Endothelial cell of umbilical vein (primary cell): ENCODE data around the gene TNFAIP8. TPM values are rescaled to one million over a fixed set of nuclear protein-coding genes. Genes with fewer than 3 reads are reported as not detected.

Experiments
- BruUV-seq: library from RNA; stranded (reverse); fragments of 400-500 nt; replicated peaks from 2 replicates; lab custom pipeline; 2021; lab: Mats Ljungman, UMichigan
- CTCF ChIA-PET: fragments of 300-600, 350-600 bp; sonication (Branson Sonifier 250); formaldehyde crosslinking; loops from one replicate; lab custom pipeline; 2021; ENCODE audit warnings: antibody characterized with exemption, inconsistent platforms; lab: Charles Lee
- POLR2A ChIA-PET: fragments of 300-600, 350-600 bp; sonication (Branson Sonifier 250); formaldehyde crosslinking; loops from one replicate; lab custom pipeline; 2021; ENCODE audit warnings: antibody characterized with exemption, inconsistent platforms; lab: Charles Lee
- DNase-seq: peaks from one replicate; pipeline ENCODE4 v3.0.0-alpha.2; 2011; ENCODE audit warnings: low read depth, low spot score
- FAIRE-seq: peaks from 2 replicates; lab custom pipeline; 2011; peaks lifted over from hg19 to GRCh38; lab: Jason Lieb, UNC
- H2AFZ ChIP-seq: 2 replicates; pipeline ENCODE4 v1.6.0; 2012; ENCODE audit warnings: low read depth, low read length, control low read depth, inconsistent platforms
- H3K27ac ChIP-seq: 2 replicates; pipeline ENCODE4 v1.5.1; 2011; ENCODE audit warnings: low read depth, mild to moderate bottlenecking, control low read depth, low read length, moderate library complexity; ENCODE audit not compliant: insufficient read depth
- H3K27me3 ChIP-seq, 2 experiments: 2 replicates each; pipeline versions ENCODE4 v1.6.0 to v1.6.1; 2011; ENCODE audit warnings: low read length in 2 of 2, mixed read lengths in 1 of 2; ENCODE audit not compliant: control insufficient read depth in 2 of 2, insufficient read depth in 2 of 2
- H3K36me3 ChIP-seq, 2 experiments: 2 replicates in 1 of 2; 3 replicates in 1 of 2; pipeline ENCODE4 v1.5.1; 2011; ENCODE audit warnings: low read length in 2 of 2, mild to moderate bottlenecking in 1 of 2, moderate library complexity in 1 of 2; ENCODE audit not compliant: control insufficient read depth in 2 of 2, insufficient read depth in 2 of 2; ENCODE audit errors: extremely low read depth in 1 of 2
- H3K4me1 ChIP-seq: 3 replicates; pipeline ENCODE4 v1.5.1; 2011; ENCODE audit warnings: mild to moderate bottlenecking, low read length; ENCODE audit not compliant: control insufficient read depth, insufficient read depth; ENCODE audit errors: extremely low read depth
- H3K4me2 ChIP-seq: 2 replicates; pipeline ENCODE4 v1.6.1; 2011; ENCODE audit warnings: low read length, control low read depth, mixed read lengths; ENCODE audit not compliant: insufficient read depth
- H3K4me3 ChIP-seq, 3 experiments: fragments of 200-600 bp in 1 of 3; sonication (generic), shearing (Covaris generic) in 1 of 3; replicated peaks in 1 of 3; 2 replicates each; pipeline ENCODE4 v1.5.1; 2011 to 2016; ENCODE audit warnings: control low read depth in 3 of 3, low read length in 3 of 3, mild to moderate bottlenecking in 2 of 3, inconsistent platforms in 1 of 3, low read depth in 1 of 3, moderate library complexity in 1 of 3; ENCODE audit not compliant: insufficient read depth in 1 of 3
- H3K79me2 ChIP-seq: 2 replicates; pipeline ENCODE4 v1.6.0; 2012; ENCODE audit warnings: low read length, inconsistent platforms; ENCODE audit not compliant: control insufficient read depth, insufficient read depth
- H3K9ac ChIP-seq: replicated peaks from 2 replicates; pipeline ENCODE3; 2011; ENCODE audit warnings: low read length, control low read depth; ENCODE audit not compliant: insufficient read depth; ENCODE audit errors: extremely low read depth
- H3K9me1 ChIP-seq: replicated peaks from 3 replicates; pipeline ENCODE4 v1.6.0; 2011; ENCODE audit warnings: mild to moderate bottlenecking, low read length; ENCODE audit not compliant: control insufficient read depth, insufficient read depth; ENCODE audit errors: extremely low read depth
- H3K9me3 ChIP-seq: replicated peaks from 2 replicates; pipeline ENCODE4 v1.5.1; 2012; ENCODE audit warnings: low read length, inconsistent platforms; ENCODE audit not compliant: control insufficient read depth, insufficient read depth
- H4K20me1 ChIP-seq: replicated peaks from 2 replicates; pipeline ENCODE3; 2011; ENCODE audit warnings: mild to moderate bottlenecking, low read length; ENCODE audit not compliant: control insufficient read depth, insufficient read depth; ENCODE audit errors: extremely low read depth
- CTCF ChIP-seq, 2 donors: IDR thresholded peaks; 1 replicate in 1 of 2; 2 replicates in 1 of 2; pipeline ENCODE4 v1.5.1; 2011; ENCODE audit warnings: low read length in 2 of 2, mild to moderate bottlenecking in 2 of 2, moderate library complexity in 2 of 2, control low read depth in 1 of 2, inconsistent platforms in 1 of 2, low read depth in 1 of 2; ENCODE audit not compliant: insufficient read depth in 1 of 2; ENCODE audit errors: extremely low read depth in 1 of 2
- EZH2 ChIP-seq: IDR thresholded peaks from 2 replicates; pipeline ENCODE4 v1.6.1; 2012; ENCODE audit warnings: borderline replicate concordance, low read depth, mild to moderate bottlenecking, moderate library complexity, low read length, inconsistent platforms; ENCODE audit not compliant: severe bottlenecking
- FOS ChIP-seq: IDR thresholded peaks from 2 replicates; pipeline ENCODE4 v1.6.1; 2011; ENCODE audit warnings: mild to moderate bottlenecking, low read length, moderate library complexity, borderline replicate concordance; ENCODE audit not compliant: insufficient read depth
- GATA2 ChIP-seq: IDR thresholded peaks from 2 replicates; pipeline ENCODE4 v1.7.0; 2011; ENCODE audit warnings: low read depth, mild to moderate bottlenecking, moderate library complexity, mixed read lengths, low read length; ENCODE audit not compliant: insufficient read length, insufficient read depth
- JUN ChIP-seq: IDR thresholded peaks from 2 replicates; pipeline ENCODE4 v1.6.1; 2011; ENCODE audit warnings: borderline replicate concordance, low read depth; ENCODE audit not compliant: insufficient read length, insufficient read depth
- POLR2A ChIP-seq: IDR thresholded peaks from 2 replicates; pipeline ENCODE4 v1.6.1; 2012; ENCODE audit warnings: low read depth, mild to moderate bottlenecking, control low read depth, low read length
- dilution Hi-C: fragments of 300-500 bp; cut with MboI; formaldehyde crosslinking; loops from one replicate; pipeline ENCODE4 v1.15.0; 2019; ENCODE audit warnings: low sequenced_read_pairs; ENCODE audit not compliant: extremely low pct_ligation_motif_present
- intact Hi-C: fragments of 100-400 bp; cut with micrococcal nuclease; formaldehyde crosslinking; loops from one replicate; pipeline ENCODE4 v1.10.0; 2022
- polyA plus RNA-seq, 4 experiments: library from polyadenylated mRNA; depleted of rRNA in 3 of 4; stranded (reverse) in 3 of 4; unstranded in 1 of 4; fragments of >200 nt; gene quantifications; 2 replicates each; pipeline versions ENCODE4 v1.2.1 to v1.2.3, GENCODE V29; 2011 to 2012; ENCODE audit warnings: missing spikeins in 1 of 4
- total RNA-seq: library from RNA; stranded (reverse); gene quantifications from 2 replicates; pipeline ENCODE4 v1.2.3, GENCODE V29; 2021

Gene TNFAIP8
- total and polyA plus RNA-seq, 2 donors (not counting 3 experiments of a cell fraction or from before 2014, with no cell fraction given) = 4.7 to 7.4 TPM

GRCh38 chr5:119388619-119389190 is 32.9 kb downstream of the TNFAIP8 start:
- H4K20me1 ChIP-seq = no peaks in the 10 kb centered on the region
- no peaks in the 10 kb centered on the region for H3K36me3 ChIP-seq
- H3K4me3 ChIP-seq = no peak overlapping the region
- H3K79me2 ChIP-seq = no peaks in the 10 kb centered on the region
- no peak overlapping the region for H3K27ac ChIP-seq
- no peak overlapping the region for H3K4me2 ChIP-seq
- dilution Hi-C loops = no loop called here
- BruUV-seq = no TSS peak
- no peak overlapping the region for H2AFZ ChIP-seq
- no peak for DNase-seq
- TF ChIP-seq POLR2A (no peak), CTCF (IDR thresholded peaks at IDR 0.05; ENCODE audit: extremely low read depth in 1 of 2, insufficient read depth in 1 of 2, low read depth in 1 of 2, low read length in 2 of 2) (no peak)
- no peak for FAIRE-seq
- intact Hi-C loops = no loop called here
- H3K9me1 ChIP-seq = no peaks in the 10 kb centered on the region
- CTCF ChIA-PET = no interaction called here
- peaks cover 17% of the 10 kb centered on the region for H3K4me1 ChIP-seq
- no peaks in the 10 kb centered on the region for H3K9me3 ChIP-seq
- H3K9ac ChIP-seq = no peak overlapping the region
- POLR2A ChIA-PET = no interaction called here
- H3K27me3 ChIP-seq = no peaks in the 10 kb centered on the region

GRCh38 chr5:119389288-119390030 is 33.6 kb downstream of the TNFAIP8 start:
- Histone ChIP-seq H2AFZ (no peak overlapping the region), H3K27me3 (no peaks in the 10 kb centered on the region), H3K9me3 (no peaks in the 10 kb centered on the region), H3K9ac (no peak overlapping the region), H3K79me2 (no peaks in the 10 kb centered on the region), H4K20me1 (no peaks in the 10 kb centered on the region), H3K9me1 (no peaks in the 10 kb centered on the region), H3K4me3 (no peak overlapping the region), H3K27ac (no peak overlapping the region), H3K4me2 (no peak overlapping the region), H3K4me1 (peaks cover 24% of the 10 kb centered on the region), H3K36me3 (no peaks in the 10 kb centered on the region)
- no peak for DNase-seq
- TF ChIP-seq EZH2 = no peak
- no peak for TF ChIP-seq GATA2
- TF ChIP-seq FOS = no peak
- TF ChIP-seq CTCF (IDR thresholded peaks at IDR 0.05; ENCODE audit: extremely low read depth in 1 of 2, insufficient read depth in 1 of 2, low read depth in 1 of 2, low read length in 2 of 2) = no peak
- TF ChIP-seq JUN = no peak
- TF ChIP-seq POLR2A = no peak
- ChIA-PET CTCF (interaction anchor here (1.2 kb wide), 1 partner anchor 22 kb away, joined by 3 read pairs; no protein-coding TSS in a partner anchor), POLR2A (no interaction called here)
- dilution Hi-C loops (no loop called here), intact Hi-C loops (loop anchor here (5.0 kb wide), 1 partner anchor 122 kb away; no protein-coding TSS in a partner anchor)
- no peak for FAIRE-seq
- no TSS peak for BruUV-seq
